ENCODE data around the gene KCTD8. TPM values are rescaled to one million over a fixed set of nuclear protein-coding genes. Genes with fewer than 3 reads are reported as not detected.

Gene KCTD8
- total and polyA plus RNA-seq, 2 donors (not counting 3 experiments of a cell fraction or from before 2014, with no cell fraction given) = 0.36 to 0.80 TPM

Other genes with a start within 250 kb of the KCTD8 start
- not detected in 2 replicates for gene YIPF7, start 202.8 kb upstream of the KCTD8 start, total RNA-seq
- gene YIPF7, start 202.8 kb upstream of the KCTD8 start, polyA plus RNA-seq = not detected in 2 replicates
- 19.9 and 20.2 TPM in 2 replicates for gene GUF1, start 229.6 kb upstream of the KCTD8 start, total RNA-seq
- gene GUF1, start 229.6 kb upstream of the KCTD8 start, polyA plus RNA-seq = 5.0 and 5.4 TPM in 2 replicates